DMS114 treated with DMSO at 0.1 percent for 48 hours (cell line): Measurements from ENCODE around the gene CCDC92.
A peak's percentile ranks its signal among the peaks of the same experiment; 100 is the strongest.

Experiments used
- DNase-seq: peaks from one replicate; lab custom pipeline; 2025; ENCODE audit not compliant: unreplicated experiment; lab: John Stamatoyannopoulos, UW

Gene CCDC92

DNA sequence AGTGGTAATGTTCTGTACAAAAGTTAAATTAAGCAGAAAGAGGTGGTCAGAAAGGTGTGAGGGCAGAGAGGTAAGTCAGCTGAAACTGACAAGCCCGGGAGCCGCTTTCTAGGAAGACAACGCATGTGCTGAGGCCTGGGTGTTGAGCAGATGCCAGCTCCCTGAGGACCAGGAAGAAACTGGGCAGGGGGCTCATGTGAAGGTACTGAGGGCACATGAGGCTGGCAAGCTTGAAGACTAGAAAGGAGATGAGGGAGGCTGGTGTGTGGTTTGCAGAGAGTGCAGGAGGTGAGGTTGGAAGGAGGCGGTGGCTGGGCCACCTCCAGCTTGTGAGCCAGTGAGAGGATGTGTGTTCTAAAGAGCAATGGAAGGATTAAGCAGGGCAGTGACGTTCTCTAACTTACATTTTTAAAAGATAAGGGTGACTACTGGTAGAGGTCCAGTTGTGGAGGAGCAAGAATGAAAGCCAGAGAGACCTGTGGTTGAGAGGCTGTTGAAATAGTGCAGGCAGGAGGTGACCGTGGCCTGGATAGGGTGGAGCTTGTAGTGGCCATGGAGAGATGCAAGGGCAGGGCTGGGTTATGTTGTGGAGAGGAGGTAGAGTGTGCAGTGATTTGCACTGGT is 29.5 kb upstream of the CCDC92 start:
- DNase-seq, result no peak

DNA sequence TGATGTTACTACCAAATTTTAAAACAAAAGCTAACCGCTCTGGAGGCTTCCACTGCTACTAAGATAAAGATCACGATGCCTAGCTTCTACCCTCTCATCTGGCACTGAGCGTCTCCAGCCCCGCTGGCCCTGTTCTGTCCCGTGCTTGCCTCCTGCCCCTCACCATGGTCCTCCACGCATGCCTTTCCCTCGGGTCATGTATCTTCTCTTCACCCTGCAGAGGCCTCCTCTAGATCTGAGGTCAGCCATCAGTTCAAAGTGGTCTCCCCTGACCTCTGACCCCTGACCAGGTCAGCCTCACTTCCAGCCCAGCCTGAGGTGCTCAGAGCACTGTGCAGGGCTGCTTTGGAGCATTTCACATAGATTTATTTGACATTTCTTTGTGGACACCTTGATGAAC is 28.7 kb upstream of the CCDC92 start:
- no peak for DNase-seq

GRCh38 chr12:124000111-124000510 is 27.5 kb upstream of the CCDC92 start:
- DNase-seq, result no peak

DNA sequence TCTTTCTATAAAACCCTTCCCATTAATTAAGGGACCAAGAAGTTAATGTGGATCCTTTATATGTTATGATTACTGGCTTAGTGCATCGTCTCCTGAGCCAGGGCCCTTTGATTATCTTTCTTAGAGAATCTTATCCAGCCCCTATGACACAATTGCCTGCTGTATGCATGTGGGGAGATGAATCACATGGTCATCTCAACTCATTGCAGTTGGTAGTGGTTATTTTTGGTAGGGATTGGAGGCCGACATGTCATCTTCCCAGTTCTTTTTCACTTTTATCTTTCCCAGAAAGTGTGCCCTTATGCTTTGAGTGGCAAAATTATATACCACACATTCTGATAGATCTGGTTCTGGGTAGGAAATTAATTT is 26.3 kb upstream of the CCDC92 start:
- DNase-seq, result no peak

- DNase-seq, result no peak
Observed at GRCh38 chr12:123998344-123998990, 25.8 kb upstream of the CCDC92 start.

GRCh38 chr12:123997908-123998307 is 25.3 kb upstream of the CCDC92 start:
- no peak for DNase-seq

DNA sequence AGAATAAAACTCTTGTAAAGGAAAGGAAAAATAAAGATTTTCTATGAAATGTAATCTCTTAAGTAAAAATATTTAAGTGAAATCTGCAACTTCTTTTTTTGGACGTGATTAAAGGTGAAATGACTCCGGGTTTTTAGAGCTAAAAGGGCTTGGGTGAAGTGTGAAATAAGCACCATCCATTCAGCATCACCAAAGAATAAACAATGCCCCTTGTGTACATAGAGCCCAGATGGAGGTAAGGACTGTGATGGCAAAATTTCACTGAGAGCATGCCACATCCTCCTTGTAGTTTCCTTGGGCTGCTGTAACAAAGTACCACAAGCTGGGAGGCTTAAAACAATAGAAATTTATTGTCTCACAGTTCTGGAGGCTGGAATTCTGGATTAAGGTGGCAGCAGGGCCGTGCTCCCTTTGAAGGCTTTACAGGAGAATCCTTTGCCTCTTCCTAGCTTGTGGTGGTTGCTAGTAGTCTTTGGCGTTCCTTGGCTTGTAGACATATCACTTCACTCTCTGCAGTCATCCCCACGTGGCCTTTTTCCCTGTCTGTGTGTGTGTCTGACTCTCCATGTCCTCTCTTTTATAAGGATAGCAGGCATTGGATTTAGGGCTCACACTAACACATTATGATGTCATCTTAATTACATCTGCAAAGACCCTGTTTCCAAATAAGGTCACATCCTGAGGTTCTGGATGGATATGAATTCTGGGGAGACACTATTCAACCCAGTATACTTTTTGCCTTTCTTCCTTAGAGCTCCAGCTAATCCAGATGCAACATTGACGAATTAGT is 24.6 kb upstream of the CCDC92 start:
- no peak for DNase-seq

DNA sequence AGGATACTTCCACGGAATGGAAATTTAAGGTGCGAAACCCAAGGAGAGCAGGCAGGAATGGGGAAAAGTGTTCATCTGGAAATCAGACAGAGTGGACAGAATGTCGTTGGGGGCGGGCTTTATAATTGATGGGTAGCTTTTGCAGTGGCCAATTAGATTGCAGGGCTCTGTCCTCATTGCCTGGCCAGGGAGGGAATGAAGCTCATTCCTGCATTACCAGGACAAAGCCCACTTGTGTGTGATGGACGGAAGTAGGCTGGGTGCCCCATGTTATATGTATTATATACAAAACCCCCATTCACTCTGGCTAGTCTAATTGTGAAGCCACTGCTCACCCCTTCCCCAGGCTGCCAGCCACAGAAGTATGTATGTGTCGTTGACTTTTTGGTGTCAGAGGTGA is 23.9 kb upstream of the CCDC92 start:
- DNase-seq, result no peak

GRCh38 chr12:123995023-123995748 is 22.6 kb upstream of the CCDC92 start:
- DNase-seq, result no peak

- no peak for DNase-seq
Observed at GRCh38 chr12:123992118-123992825, 19.6 kb upstream of the CCDC92 start.

- no peak for DNase-seq
Observed at GRCh38 chr12:123991372-123991951, 18.8 kb upstream of the CCDC92 start.

DNA sequence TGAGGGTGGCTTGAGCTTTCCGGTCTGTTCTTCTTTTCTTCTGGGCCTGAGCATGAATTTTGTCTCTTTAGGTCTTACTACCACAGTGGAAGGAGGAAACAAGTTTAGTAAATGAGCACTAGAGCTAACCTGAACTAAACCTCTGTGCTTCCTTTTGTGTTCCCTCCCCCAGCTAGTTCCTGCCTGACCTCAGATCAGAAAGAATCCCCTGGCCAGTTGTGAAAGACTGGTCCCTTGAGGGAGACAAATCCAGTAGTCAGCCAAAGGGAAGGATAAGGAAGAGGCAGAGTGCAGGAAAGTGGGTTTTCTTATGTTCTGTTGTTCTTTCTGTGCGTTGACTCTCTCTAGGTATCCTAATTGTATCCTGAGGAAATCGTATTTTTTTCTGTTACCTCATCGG is 17.9 kb upstream of the CCDC92 start:
- no peak for DNase-seq

DNA sequence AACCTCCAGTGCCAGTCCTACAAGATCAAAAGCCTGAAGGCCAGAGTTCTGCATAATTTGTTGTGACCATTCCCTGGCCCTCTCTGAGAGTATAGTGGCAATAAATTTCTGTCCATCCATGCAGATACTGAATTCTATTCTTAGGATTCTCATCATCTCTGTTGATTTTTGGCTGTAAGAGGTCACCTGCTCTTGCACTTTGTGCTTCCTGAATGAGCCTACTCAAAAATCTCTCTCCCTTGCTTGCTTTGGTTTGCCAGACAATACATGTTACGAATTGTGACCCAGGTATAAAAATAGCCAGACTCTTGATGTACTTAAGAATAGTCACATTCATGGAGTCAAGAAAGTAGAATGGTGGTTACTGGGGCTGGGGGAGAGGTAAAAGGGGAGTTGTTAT is 17.1 kb upstream of the CCDC92 start:
- no peak for DNase-seq

DNA sequence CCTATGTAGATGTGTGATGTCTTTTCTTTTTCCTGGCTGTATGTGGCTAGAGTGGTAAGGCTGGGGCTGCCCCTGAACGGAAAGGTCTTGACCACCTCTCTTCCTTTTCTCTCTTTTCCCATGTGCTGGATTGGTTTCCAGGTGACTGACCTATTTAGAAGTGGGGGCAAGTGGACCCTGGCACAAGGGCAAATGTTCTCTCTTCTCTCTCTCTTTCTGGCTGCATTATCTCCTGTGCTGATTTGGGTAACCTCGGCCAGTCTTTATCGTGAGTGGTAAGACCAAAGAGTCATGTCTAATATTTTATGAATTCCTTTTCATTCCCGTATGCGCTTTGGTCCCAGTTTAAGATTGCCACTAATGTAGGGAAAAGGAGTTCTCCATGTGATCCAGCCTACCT is 16.5 kb upstream of the CCDC92 start:
- no peak for DNase-seq

DNA sequence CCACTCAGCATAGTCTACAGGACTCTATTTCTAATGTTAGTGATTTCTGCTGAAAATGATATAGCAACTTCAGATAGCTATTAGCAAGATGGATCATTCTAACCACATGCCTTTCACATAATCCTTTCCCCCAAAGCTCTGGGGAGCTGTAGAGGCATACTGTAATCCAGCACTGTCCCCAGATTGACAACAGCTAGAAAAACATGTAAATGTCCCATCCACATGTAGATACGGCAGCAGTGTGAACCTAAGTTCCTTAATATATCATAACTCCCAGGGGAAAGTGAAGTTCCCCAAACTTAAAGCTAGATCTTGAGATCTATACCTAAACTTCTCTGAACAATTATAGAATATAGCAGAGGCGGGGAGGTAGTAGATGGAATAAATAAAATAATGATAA is 14.4 kb upstream of the CCDC92 start:
- no peak for DNase-seq

GRCh38 chr12:123986374-123986965 is 13.8 kb upstream of the CCDC92 start:
- no peak for DNase-seq

GRCh38 chr12:123984903-123985302 is 12.3 kb upstream of the CCDC92 start:
- DNase-seq, result no peak

DNA sequence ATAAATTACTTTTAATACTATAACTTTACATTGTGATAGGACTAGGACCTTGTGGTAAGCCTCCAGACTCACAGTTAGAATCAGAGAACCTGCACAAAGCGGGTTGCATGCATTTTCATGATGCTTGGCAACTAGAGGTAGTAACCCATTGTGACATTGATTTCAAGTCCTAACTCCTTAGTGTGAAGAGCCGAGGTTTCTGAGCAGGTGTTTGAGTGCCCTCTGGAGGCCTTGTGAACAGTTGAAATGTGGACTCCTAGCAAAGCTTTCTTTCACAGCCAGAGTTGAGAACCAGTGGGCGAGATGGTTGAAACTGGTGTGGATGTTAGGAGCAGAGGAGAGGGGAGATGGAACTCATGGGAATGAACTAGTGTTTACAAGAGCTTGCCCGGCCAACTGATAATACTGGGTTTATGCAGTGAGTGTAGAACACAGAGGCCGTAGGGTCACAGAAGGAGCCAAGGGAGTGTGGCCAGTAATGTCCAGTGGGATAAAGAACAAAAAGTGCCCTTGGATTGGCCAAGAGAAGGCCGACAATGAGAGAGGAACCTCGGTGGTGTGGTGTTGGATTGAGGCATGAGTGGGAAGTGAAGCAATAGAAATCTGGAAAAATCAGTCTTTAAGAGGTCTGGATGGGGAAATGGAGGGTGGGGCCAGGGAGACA is 11.3 kb upstream of the CCDC92 start:
- DNase-seq, result peak; percentile 20

- no peak for DNase-seq
Observed at GRCh38 chr12:123982269-123982668, 9.6 kb upstream of the CCDC92 start.

- no peak for DNase-seq
Observed at GRCh38 chr12:123979566-123979965, 6.9 kb upstream of the CCDC92 start.
